ENCODE data around the gene HMGCS2.

DNA sequence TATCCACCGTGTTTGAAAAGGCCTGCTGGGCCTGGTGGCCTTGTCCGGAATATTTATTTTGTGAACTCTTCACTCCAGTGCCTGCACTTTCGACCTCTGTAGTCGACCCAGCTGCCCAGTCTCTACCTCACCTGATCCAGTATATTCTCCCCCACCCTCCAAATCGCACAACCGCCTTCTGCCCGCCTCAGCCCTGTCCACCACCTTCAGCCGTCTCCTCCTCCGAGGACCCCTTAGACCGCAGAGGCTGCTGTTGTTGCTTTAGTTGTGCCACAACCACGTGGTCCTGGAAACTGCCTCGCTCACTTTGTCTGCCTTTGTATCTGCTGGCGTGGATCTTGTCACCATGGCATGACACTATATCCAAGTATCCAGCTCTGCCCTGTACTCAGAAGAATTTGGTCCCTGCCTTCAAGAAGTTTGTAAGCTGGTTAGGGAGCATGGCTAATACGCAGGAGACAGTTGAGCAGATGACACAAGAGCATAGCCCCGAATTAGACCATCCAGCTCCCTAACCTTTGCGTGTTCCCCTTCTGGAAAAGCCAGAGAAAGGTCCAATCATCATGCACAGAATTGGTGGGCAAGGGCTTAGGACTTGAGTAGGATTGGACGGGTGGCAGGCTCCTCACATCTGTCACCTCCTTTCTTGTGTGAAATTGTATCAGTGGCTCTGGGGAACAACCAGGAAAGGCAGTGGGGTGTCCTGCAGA lies 55.5 kb downstream of the HMGCS2 start:
- TF ChIP-seq, protein P1, sequence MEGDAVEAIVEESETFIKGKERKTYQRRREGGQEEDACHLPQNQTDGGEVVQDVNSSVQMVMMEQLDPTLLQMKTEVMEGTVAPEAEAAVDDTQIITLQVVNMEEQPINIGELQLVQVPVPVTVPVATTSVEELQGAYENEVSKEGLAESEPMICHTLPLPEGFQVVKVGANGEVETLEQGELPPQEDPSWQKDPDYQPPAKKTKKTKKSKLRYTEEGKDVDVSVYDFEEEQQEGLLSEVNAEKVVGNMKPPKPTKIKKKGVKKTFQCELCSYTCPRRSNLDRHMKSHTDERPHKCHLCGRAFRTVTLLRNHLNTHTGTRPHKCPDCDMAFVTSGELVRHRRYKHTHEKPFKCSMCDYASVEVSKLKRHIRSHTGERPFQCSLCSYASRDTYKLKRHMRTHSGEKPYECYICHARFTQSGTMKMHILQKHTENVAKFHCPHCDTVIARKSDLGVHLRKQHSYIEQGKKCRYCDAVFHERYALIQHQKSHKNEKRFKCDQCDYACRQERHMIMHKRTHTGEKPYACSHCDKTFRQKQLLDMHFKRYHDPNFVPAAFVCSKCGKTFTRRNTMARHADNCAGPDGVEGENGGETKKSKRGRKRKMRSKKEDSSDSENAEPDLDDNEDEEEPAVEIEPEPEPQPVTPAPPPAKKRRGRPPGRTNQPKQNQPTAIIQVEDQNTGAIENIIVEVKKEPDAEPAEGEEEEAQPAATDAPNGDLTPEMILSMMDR (IDR thresholded peaks at IDR 0.05) = no peak
- no peak for TF ChIP-seq POLR2A (IDR thresholded peaks at IDR 0.05; ENCODE audit: low read depth)
